ENCODE data around the gene FAM83G. TPM values are rescaled to one million over a fixed set of nuclear protein-coding genes. Genes with fewer than 3 reads are reported as not detected.
"Not testable (repeated sequence)": the region's sequence is repeated elsewhere in the genome, so short reads cannot be mapped to it uniquely, and the experiment has no call there.

FAM83G gene
- total and polyA plus RNA-seq, 2 donors (not counting 3 experiments of a cell fraction or from before 2014, with no cell fraction given) = 7.0 to 10.9 TPM

DNA sequence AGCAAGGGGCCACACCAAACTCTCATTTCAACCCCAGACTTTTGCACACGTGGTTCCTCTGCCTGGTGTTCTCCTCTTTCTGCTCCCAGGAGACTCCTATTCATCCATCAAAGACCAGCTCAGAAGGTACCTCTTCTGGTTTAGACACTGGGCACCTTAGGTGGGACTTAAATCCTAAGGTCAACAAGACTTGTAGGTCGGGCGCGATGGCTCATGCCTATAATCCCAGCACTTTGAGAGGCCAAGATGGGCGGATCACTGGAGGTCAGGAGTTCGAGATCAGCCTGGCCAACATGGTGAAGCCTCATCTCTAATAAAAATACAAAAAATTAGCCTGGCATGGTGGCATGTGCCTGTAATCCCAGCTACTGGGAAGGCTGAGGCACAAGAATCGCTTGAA, 42.9 kb upstream of the FAM83G start:
- H3K4me1 ChIP-seq (ENCODE audit: control insufficient read depth, extremely low read depth, insufficient read depth, low read length); dilution Hi-C loops (cut with MboI; ENCODE audit: extremely low pct_ligation_motif_present, low sequenced_read_pairs): not testable (repeated sequence)

DNA sequence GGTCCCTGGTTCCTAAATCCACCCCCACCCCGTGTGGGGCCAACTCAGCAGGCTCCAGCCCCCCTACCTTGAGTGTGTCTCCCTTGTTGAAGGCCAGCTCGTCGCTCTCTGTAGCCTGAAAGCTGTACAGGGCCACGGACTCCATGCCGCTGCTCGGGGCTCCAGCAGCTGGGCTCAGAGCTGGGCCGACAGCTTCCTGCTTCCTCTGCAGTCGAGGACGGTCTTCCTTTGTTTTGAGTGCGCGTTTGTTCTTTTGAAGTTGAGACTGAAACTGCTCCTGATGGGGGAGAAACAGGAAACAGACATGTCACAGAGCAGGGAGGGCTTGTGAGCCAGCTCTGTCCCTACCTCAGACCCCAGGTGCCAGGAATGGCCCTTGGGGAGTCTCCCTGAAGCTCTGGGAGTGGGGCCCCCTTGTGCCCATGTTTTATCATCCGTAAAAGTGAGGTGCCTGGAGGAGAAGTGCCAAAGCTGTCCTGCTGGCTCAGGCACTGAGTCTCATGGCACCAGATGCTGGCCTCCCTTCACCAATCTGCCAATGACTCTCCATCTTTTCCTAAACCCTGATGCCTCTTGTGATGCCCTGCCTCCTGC, 42.3 kb upstream of the FAM83G start, which contains the start of gene GRAP:
GRAP (minus strand) TSS at position 176 of the 594 bp plus-strand sequence; CDS start at position 145, 31 bp downstream.
- H3K9ac ChIP-seq (replicated peaks; ENCODE audit: extremely low read depth, insufficient read depth, low read length); DNase-seq (ENCODE audit: low read depth, low spot score); H3K4me2 ChIP-seq (ENCODE audit: insufficient read depth, low read length); H3K79me2 ChIP-seq (ENCODE audit: control insufficient read depth, insufficient read depth, low read length); H3K9me3 ChIP-seq (replicated peaks; ENCODE audit: control insufficient read depth, insufficient read depth, low read length); H3K27me3 ChIP-seq (ENCODE audit: control insufficient read depth in 2 of 2, insufficient read depth in 2 of 2, low read length in 2 of 2); H3K9me1 ChIP-seq (replicated peaks; ENCODE audit: control insufficient read depth, extremely low read depth, insufficient read depth, low read length); H3K27ac ChIP-seq (ENCODE audit: insufficient read depth, low read depth, low read length); POLR2A ChIA-PET; BruUV-seq (replicated peaks); CTCF ChIA-PET; dilution Hi-C loops (cut with MboI; ENCODE audit: extremely low pct_ligation_motif_present, low sequenced_read_pairs); intact Hi-C loops (cut with micrococcal nuclease); H3K36me3 ChIP-seq (ENCODE audit: control insufficient read depth in 2 of 2, extremely low read depth in 1 of 2, insufficient read depth in 2 of 2, low read length in 2 of 2); H3K4me3 ChIP-seq (replicated peaks in 1 of 3; ENCODE audit: insufficient read depth in 1 of 3, low read depth in 1 of 3, low read length in 3 of 3); H4K20me1 ChIP-seq (replicated peaks; ENCODE audit: control insufficient read depth, extremely low read depth, insufficient read depth, low read length); H3K4me1 ChIP-seq (ENCODE audit: control insufficient read depth, extremely low read depth, insufficient read depth, low read length); H2AFZ ChIP-seq (ENCODE audit: low read depth, low read length): not testable (repeated sequence)
- peak; percentile 98 for FAIRE-seq

More for the DNA sequence above, 42.9 kb upstream of the FAM83G start:
- H3K9me3 ChIP-seq (replicated peaks; ENCODE audit: control insufficient read depth, insufficient read depth, low read length); H3K27me3 ChIP-seq (ENCODE audit: control insufficient read depth in 2 of 2, insufficient read depth in 2 of 2, low read length in 2 of 2); H4K20me1 ChIP-seq (replicated peaks; ENCODE audit: control insufficient read depth, extremely low read depth, insufficient read depth, low read length); H2AFZ ChIP-seq (ENCODE audit: low read depth, low read length); H3K79me2 ChIP-seq (ENCODE audit: control insufficient read depth, insufficient read depth, low read length); H3K4me3 ChIP-seq (replicated peaks in 1 of 3; ENCODE audit: insufficient read depth in 1 of 3, low read depth in 1 of 3, low read length in 3 of 3); H3K27ac ChIP-seq (ENCODE audit: insufficient read depth, low read depth, low read length); H3K4me2 ChIP-seq (ENCODE audit: insufficient read depth, low read length); intact Hi-C loops (cut with micrococcal nuclease); H3K9me1 ChIP-seq (replicated peaks; ENCODE audit: control insufficient read depth, extremely low read depth, insufficient read depth, low read length); H3K9ac ChIP-seq (replicated peaks; ENCODE audit: extremely low read depth, insufficient read depth, low read length); POLR2A ChIA-PET; CTCF ChIA-PET; H3K36me3 ChIP-seq (ENCODE audit: control insufficient read depth in 2 of 2, extremely low read depth in 1 of 2, insufficient read depth in 2 of 2, low read length in 2 of 2); BruUV-seq (replicated peaks); DNase-seq (ENCODE audit: low read depth, low spot score); FAIRE-seq: not testable (repeated sequence)

DNA sequence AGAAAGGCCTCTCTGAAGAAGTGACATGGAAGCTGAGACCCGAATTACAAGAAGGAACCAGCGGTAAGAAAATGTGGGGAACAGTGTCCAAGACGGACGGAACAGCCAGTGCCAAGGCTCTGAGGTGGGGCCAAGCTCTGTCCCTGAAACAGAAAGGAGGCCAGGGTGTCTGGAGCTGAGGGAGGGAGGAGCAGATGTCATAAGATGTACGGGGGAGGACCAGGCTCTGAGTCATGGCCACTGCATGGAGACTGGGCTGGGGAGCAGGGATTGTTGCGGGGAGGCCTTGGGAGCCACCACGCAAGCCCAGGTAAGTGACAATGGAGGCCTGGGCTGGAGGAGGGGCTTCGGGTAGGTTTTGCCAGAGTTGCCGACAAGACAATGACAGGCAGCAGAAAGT, 40.1 kb upstream of the FAM83G start:
- H3K9me3 ChIP-seq (replicated peaks; ENCODE audit: control insufficient read depth, insufficient read depth, low read length); H2AFZ ChIP-seq (ENCODE audit: low read depth, low read length); CTCF ChIA-PET; H3K79me2 ChIP-seq (ENCODE audit: control insufficient read depth, insufficient read depth, low read length); BruUV-seq (replicated peaks); H3K4me3 ChIP-seq (replicated peaks in 1 of 3; ENCODE audit: insufficient read depth in 1 of 3, low read depth in 1 of 3, low read length in 3 of 3); H3K27me3 ChIP-seq (ENCODE audit: control insufficient read depth in 2 of 2, insufficient read depth in 2 of 2, low read length in 2 of 2); POLR2A ChIA-PET; H3K9ac ChIP-seq (replicated peaks; ENCODE audit: extremely low read depth, insufficient read depth, low read length); intact Hi-C loops (cut with micrococcal nuclease); H3K4me1 ChIP-seq (ENCODE audit: control insufficient read depth, extremely low read depth, insufficient read depth, low read length); H4K20me1 ChIP-seq (replicated peaks; ENCODE audit: control insufficient read depth, extremely low read depth, insufficient read depth, low read length); H3K9me1 ChIP-seq (replicated peaks; ENCODE audit: control insufficient read depth, extremely low read depth, insufficient read depth, low read length); DNase-seq (ENCODE audit: low read depth, low spot score); H3K36me3 ChIP-seq (ENCODE audit: control insufficient read depth in 2 of 2, extremely low read depth in 1 of 2, insufficient read depth in 2 of 2, low read length in 2 of 2); H3K4me2 ChIP-seq (ENCODE audit: insufficient read depth, low read length); dilution Hi-C loops (cut with MboI; ENCODE audit: extremely low pct_ligation_motif_present, low sequenced_read_pairs); H3K27ac ChIP-seq (ENCODE audit: insufficient read depth, low read depth, low read length): not testable (repeated sequence)
- FAIRE-seq = peak; percentile 46

DNA sequence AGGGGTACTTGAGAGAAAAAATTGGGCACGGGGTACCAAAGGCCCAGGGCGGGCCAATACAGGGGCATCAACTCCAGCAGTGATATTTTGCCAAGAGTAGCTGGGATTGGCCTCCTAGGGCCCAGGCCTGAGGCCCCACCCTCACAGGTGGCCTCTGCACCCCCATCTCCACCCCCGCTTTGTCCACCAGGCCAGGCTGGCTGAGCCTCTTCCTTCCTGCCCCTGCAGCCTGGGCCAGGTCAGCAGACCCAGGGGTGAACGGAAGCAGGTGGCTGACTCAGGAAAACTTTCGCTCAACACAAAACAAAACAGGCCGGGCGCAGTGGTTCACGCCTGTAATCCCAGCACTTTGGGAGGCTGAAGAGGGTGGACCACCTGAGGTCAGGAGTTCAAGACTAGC, 38.5 kb upstream of the FAM83G start:
- H3K9ac ChIP-seq (replicated peaks; ENCODE audit: extremely low read depth, insufficient read depth, low read length); H3K4me2 ChIP-seq (ENCODE audit: insufficient read depth, low read length); H4K20me1 ChIP-seq (replicated peaks; ENCODE audit: control insufficient read depth, extremely low read depth, insufficient read depth, low read length); H3K9me3 ChIP-seq (replicated peaks; ENCODE audit: control insufficient read depth, insufficient read depth, low read length); H3K79me2 ChIP-seq (ENCODE audit: control insufficient read depth, insufficient read depth, low read length); intact Hi-C loops (cut with micrococcal nuclease); dilution Hi-C loops (cut with MboI; ENCODE audit: extremely low pct_ligation_motif_present, low sequenced_read_pairs); H3K4me1 ChIP-seq (ENCODE audit: control insufficient read depth, extremely low read depth, insufficient read depth, low read length); BruUV-seq (replicated peaks); CTCF ChIA-PET; H3K27me3 ChIP-seq (ENCODE audit: control insufficient read depth in 2 of 2, insufficient read depth in 2 of 2, low read length in 2 of 2); H3K4me3 ChIP-seq (replicated peaks in 1 of 3; ENCODE audit: insufficient read depth in 1 of 3, low read depth in 1 of 3, low read length in 3 of 3); H3K9me1 ChIP-seq (replicated peaks; ENCODE audit: control insufficient read depth, extremely low read depth, insufficient read depth, low read length); H3K36me3 ChIP-seq (ENCODE audit: control insufficient read depth in 2 of 2, extremely low read depth in 1 of 2, insufficient read depth in 2 of 2, low read length in 2 of 2); DNase-seq (ENCODE audit: low read depth, low spot score); POLR2A ChIA-PET; H2AFZ ChIP-seq (ENCODE audit: low read depth, low read length): not testable (repeated sequence)
- peak overlapping the region; percentile 29 for H3K27ac ChIP-seq (ENCODE audit: insufficient read depth, low read depth, low read length)
- FAIRE-seq = peak; percentile 99

All from endothelial cell of umbilical vein (primary cell).